ENCODE measurements around the gene TMEM184A.
"Not testable (repeated sequence)": the region's sequence is repeated elsewhere in the genome, so short reads cannot be mapped to it uniquely, and the experiment has no call there.

TMEM184A gene

GRCh38 chr7:1523844-1524243, 32.2 kb downstream of the TMEM184A start:
- no peak for DNase-seq
- intact Hi-C loops (cut with DNase I; ENCODE audit: low total_unique reads): no loop called here
- no peak overlapping the region for H3K27ac ChIP-seq
- H3K4me1 ChIP-seq: no peaks in the 10 kb centered on the region
- no peak overlapping the region for H3K4me3 ChIP-seq
- peaks cover 0 to 8% of the 10 kb centered on the region in 2 donors for H3K27me3 ChIP-seq
- H3K36me3 ChIP-seq: no peaks in the 10 kb centered on the region
- H3K9me3 ChIP-seq: no peaks in the 10 kb centered on the region
- TF ChIP-seq CTCF (IDR thresholded peaks at IDR 0.05): no peak

GRCh38 chr7:1523208-1523607, 32.8 kb downstream of the TMEM184A start:
- Histone ChIP-seq H3K36me3 (no peaks in the 10 kb centered on the region), H3K4me1 (no peaks in the 10 kb centered on the region), H3K4me3 (no peak overlapping the region), H3K9me3 (no peaks in the 10 kb centered on the region), H3K27ac (no peak overlapping the region), H3K27me3 (peaks cover 0 to 8% of the 10 kb centered on the region in 2 donors)
- intact Hi-C loops (cut with DNase I; ENCODE audit: low total_unique reads): no loop called here
- no peak for TF ChIP-seq CTCF (IDR thresholded peaks at IDR 0.05)
- DNase-seq: no peak

- Histone ChIP-seq H3K4me3 (no peak overlapping the region), H3K9me3 (no peaks in the 10 kb centered on the region), H3K4me1 (no peaks in the 10 kb centered on the region), H3K27me3 (peaks cover 0 to 8% of the 10 kb centered on the region in 2 donors), H3K27ac (no peak overlapping the region), H3K36me3 (no peaks in the 10 kb centered on the region)
- intact Hi-C loops (cut with DNase I; ENCODE audit: low total_unique reads): no loop called here
- no peak for TF ChIP-seq CTCF (IDR thresholded peaks at IDR 0.05)
- no peak for DNase-seq
These were observed 34.5 kb downstream of the TMEM184A start for GRCh38 chr7:1521456-1521855.

- intact Hi-C loops (cut with DNase I; ENCODE audit: low total_unique reads): no loop called here
- peak in 1 of 2 donors; percentile 84 for DNase-seq
- no peaks in the 10 kb centered on the region for H3K36me3 ChIP-seq
- no peaks in the 10 kb centered on the region for H3K4me1 ChIP-seq
- H3K27ac ChIP-seq: peak overlapping the region in 1 of 2 donors; percentile 48
- H3K4me3 ChIP-seq: no peak overlapping the region
- H3K9me3 ChIP-seq: no peaks in the 10 kb centered on the region
- peaks cover 0 to 8% of the 10 kb centered on the region in 2 donors for H3K27me3 ChIP-seq
- TF ChIP-seq CTCF (IDR thresholded peaks at IDR 0.05): no peak
These were observed 35.3 kb downstream of the TMEM184A start for GRCh38 chr7:1520539-1521234.

GRCh38 chr7:1519322-1519922, 36.6 kb downstream of the TMEM184A start:
- H3K27ac ChIP-seq; H3K36me3 ChIP-seq; H3K27me3 ChIP-seq; DNase-seq; H3K4me3 ChIP-seq; intact Hi-C loops (cut with DNase I; ENCODE audit: low total_unique reads); H3K9me3 ChIP-seq; H3K4me1 ChIP-seq: not testable (repeated sequence)

GRCh38 chr7:1516586-1517251, 39.3 kb downstream of the TMEM184A start:
- no peak for DNase-seq
- H3K4me3 ChIP-seq: no peak overlapping the region
- intact Hi-C loops (cut with DNase I; ENCODE audit: low total_unique reads): no loop called here
- H3K27me3 ChIP-seq: no peaks in the 10 kb centered on the region
- peaks cover 0 to 28% (median 18%) of the 10 kb centered on the region in 4 donors for H3K4me1 ChIP-seq
- no peak overlapping the region for H3K27ac ChIP-seq
- H3K36me3 ChIP-seq: no peaks in the 10 kb centered on the region
- H3K9me3 ChIP-seq: no peaks in the 10 kb centered on the region
- no peak for TF ChIP-seq CTCF (IDR thresholded peaks at IDR 0.05)

- H3K27me3 ChIP-seq; H3K9me3 ChIP-seq; H3K4me3 ChIP-seq; DNase-seq; H3K27ac ChIP-seq; intact Hi-C loops (cut with DNase I; ENCODE audit: low total_unique reads); H3K36me3 ChIP-seq: not testable (repeated sequence)
- H3K4me1 ChIP-seq: peaks cover 0 to 28% (median 18%) of the 10 kb centered on the region in 4 donors
These were observed 40.5 kb downstream of the TMEM184A start for GRCh38 chr7:1515509-1515967.

All from tibial artery (tissue), 4 donors.